WTC11 (cell line): ENCODE results near the gene SYT7. TPM values are rescaled to one million over a fixed set of nuclear protein-coding genes. Genes with fewer than 3 reads are reported as not detected.

Experiments used
- ATAC-seq: fragments of 200-7000 bp; cut with Tn5 transposase; 2 replicates; pipeline ENCODE4 v1.10.0; 2021; ENCODE audit warnings: mild to moderate bottlenecking, moderate library complexity
- CTCF ChIA-PET: fragments of 300-600 bp; sonication (Branson Sonifier 250); formaldehyde crosslinking; loops from one replicate; lab custom pipeline; 2021; ENCODE audit warnings: antibody characterized with exemption; lab: Charles Lee
- POLR2A ChIA-PET: fragments of 350-600 bp; sonication (Branson Sonifier 250); formaldehyde crosslinking; loops from one replicate; lab custom pipeline; 2021; ENCODE audit warnings: antibody characterized with exemption; lab: Charles Lee
- DNase-seq: peaks from one replicate; pipeline ENCODE4 v3.0.0; 2021; ENCODE audit warnings: low spot score
- H3K27ac Mint-ChIP-seq: 2 replicates; pipeline ENCODE4 v1.8.0; 2021; ENCODE audit warnings: mixed read lengths
- H3K27me3 Mint-ChIP-seq: 2 replicates; pipeline ENCODE4 v1.8.0; 2021; ENCODE audit warnings: low read depth, mild to moderate bottlenecking, moderate library complexity, mixed read lengths
- H3K36me3 Mint-ChIP-seq: 2 replicates; pipeline ENCODE4 v1.8.0; 2021; ENCODE audit warnings: mixed read lengths
- H3K4me1 Mint-ChIP-seq: 2 replicates; pipeline ENCODE4 v1.8.0; 2022; ENCODE audit warnings: mixed read lengths
- H3K4me3 Mint-ChIP-seq: 2 replicates; pipeline ENCODE4 v1.8.0; 2021; ENCODE audit warnings: mild to moderate bottlenecking, moderate library complexity, mixed read lengths
- H3K9me3 Mint-ChIP-seq: 2 replicates; pipeline ENCODE4 v1.8.0; 2021; ENCODE audit warnings: mixed read lengths
- ERG ChIP-seq: fragments of 250-450 bp; sonication (Bioruptor Pico); IDR thresholded peaks from 2 replicates; pipeline ENCODE4 v1.8.0; 2021; ENCODE audit warnings: mild to moderate bottlenecking
- FOXK1 ChIP-seq: sonication (generic); formaldehyde crosslinking; IDR thresholded peaks from 2 replicates; pipeline ENCODE4 v1.8.0; 2022; ENCODE audit warnings: mild to moderate bottlenecking, moderate library complexity, missing genetic modification reagents
- FOXP4 ChIP-seq: sonication (generic); formaldehyde crosslinking; IDR thresholded peaks from 2 replicates; pipeline ENCODE4 v1.8.0; 2022; ENCODE audit warnings: mild to moderate bottlenecking, missing genetic modification reagents
- GABPB1 ChIP-seq: sonication (generic); formaldehyde crosslinking; IDR thresholded peaks from 2 replicates; pipeline ENCODE4 v1.8.1; 2023; ENCODE audit warnings: mild to moderate bottlenecking, missing genetic modification reagents
- GTF2I ChIP-seq: fragments of 250-450 bp; sonication (Bioruptor Pico); conservative IDR thresholded peaks from 2 replicates; pipeline ENCODE4 v1.4.0; 2021; ENCODE audit warnings: mild to moderate bottlenecking
- IRF1 ChIP-seq: sonication (generic); formaldehyde crosslinking; IDR thresholded peaks from 2 replicates; pipeline ENCODE4 v1.8.0; 2023; ENCODE audit warnings: missing genetic modification reagents
- JAZF1 ChIP-seq: fragments of 250-450 bp; sonication (Bioruptor Pico); IDR thresholded peaks from 2 replicates; pipeline ENCODE4 v1.9.0; 2021; ENCODE audit warnings: moderate library complexity, mild to moderate bottlenecking, inconsistent platforms
- KAT7 ChIP-seq: sonication (generic); formaldehyde crosslinking; IDR thresholded peaks from 2 replicates; pipeline ENCODE4 v1.8.1; 2023; ENCODE audit warnings: missing genetic modification reagents, mild to moderate bottlenecking, borderline replicate concordance
- NFATC4 ChIP-seq: fragments of 250-450 bp; sonication (Bioruptor Pico); IDR thresholded peaks from 2 replicates; pipeline ENCODE4 v1.9.0; 2021; ENCODE audit warnings: mild to moderate bottlenecking
- NR2C2 ChIP-seq: sonication (generic); formaldehyde crosslinking; IDR thresholded peaks from 2 replicates; pipeline ENCODE4 v1.8.0; 2022; ENCODE audit warnings: mild to moderate bottlenecking, missing genetic modification reagents
- OVOL2 ChIP-seq: fragments of 250-450 bp; sonication (Bioruptor Pico); IDR thresholded peaks from 2 replicates; pipeline ENCODE4 v1.9.0; 2021; ENCODE audit warnings: mild to moderate bottlenecking, borderline replicate concordance
- PREB ChIP-seq: sonication (generic); formaldehyde crosslinking; IDR thresholded peaks from 2 replicates; pipeline ENCODE4 v1.8.1; 2022; ENCODE audit warnings: mild to moderate bottlenecking, missing genetic modification reagents, moderate library complexity, borderline replicate concordance
- RELA ChIP-seq: sonication (generic); formaldehyde crosslinking; IDR thresholded peaks from 2 replicates; pipeline ENCODE4 v1.8.1; 2022; ENCODE audit warnings: missing genetic modification reagents, mild to moderate bottlenecking, borderline replicate concordance
- SP1 ChIP-seq: sonication (generic); formaldehyde crosslinking; conservative IDR thresholded peaks from 2 replicates; pipeline ENCODE4 v1.8.1; 2022; ENCODE audit warnings: missing genetic modification reagents
- STAT6 ChIP-seq: sonication (generic); formaldehyde crosslinking; conservative IDR thresholded peaks from 2 replicates; pipeline ENCODE4 v1.8.1; 2023; ENCODE audit warnings: mild to moderate bottlenecking, low read depth, missing genetic modification reagents, moderate library complexity
- ZNF232 ChIP-seq: sonication (generic); formaldehyde crosslinking; IDR thresholded peaks from 2 replicates; pipeline ENCODE4 v1.8.0; 2022; ENCODE audit warnings: mild to moderate bottlenecking, missing genetic modification reagents
- ZNF281 ChIP-seq: sonication (generic); formaldehyde crosslinking; IDR thresholded peaks from 2 replicates; pipeline ENCODE4 v1.8.0; 2023; ENCODE audit warnings: mild to moderate bottlenecking, missing genetic modification reagents
- ZNF396 ChIP-seq: fragments of 250-450 bp; sonication (Bioruptor Pico); IDR thresholded peaks from 2 replicates; pipeline ENCODE4 v1.8.0; 2021; ENCODE audit warnings: mild to moderate bottlenecking, moderate library complexity, borderline replicate concordance
- ZNF512 ChIP-seq: sonication (generic); formaldehyde crosslinking; IDR thresholded peaks from 2 replicates; pipeline ENCODE4 v1.8.1; 2022; ENCODE audit warnings: missing genetic modification reagents, borderline replicate concordance
- ZNF671 ChIP-seq: fragments of 250-450 bp; sonication (Bioruptor Pico); IDR thresholded peaks from 2 replicates; pipeline ENCODE4 v1.8.0; 2021; ENCODE audit warnings: mild to moderate bottlenecking
- total RNA-seq: library from RNA; stranded (reverse); gene quantifications from 3 replicates; pipeline ENCODE4 v1.2.3, GENCODE V29; 2021

Gene SYT7
- total RNA-seq, 1 experiment from 2014 or later = 12.5 TPM

- TF ChIP-seq ZNF281 = no peak
- TF ChIP-seq FOXK1 (CRISPR knock-in tag) = no peak
- no peak for TF ChIP-seq ZNF232 (CRISPR knock-in tag)
- TF ChIP-seq KAT7 = no peak
- TF ChIP-seq ZNF671 = no peak
- no peak for TF ChIP-seq ZNF396
- no peak for TF ChIP-seq RELA (CRISPR knock-in tag)
- TF ChIP-seq FOXP4 = no peak
- no peak for TF ChIP-seq PREB
- TF ChIP-seq ZNF512 = no peak
- TF ChIP-seq NFATC4 (CRISPR knock-in tag) = no peak
These were observed 54.6 kb downstream of the SYT7 start (continued) for GRCh38 chr11:61526229-61526628.

GRCh38 chr11:61524963-61525587 is 55.8 kb downstream of the SYT7 start:
- Mint-ChIP-seq H3K4me1 (peaks cover 10% of the 10 kb centered on the region), H3K36me3 (peaks cover 2% of the 10 kb centered on the region; the same call in 1 of the 2 replicates), H3K27me3 (no peaks in the 10 kb centered on the region), H3K9me3 (no peaks in the 10 kb centered on the region), H3K4me3 (no peak overlapping the region), H3K27ac (no peak overlapping the region)
- no peak for DNase-seq
- ATAC-seq = no peak
- ChIA-PET CTCF (interaction anchor here (2.2 to 9.1 kb wide), 4 partner anchors 7 to 47 kb away, joined by 5 to 241 read pairs (median 94); no protein-coding TSS in a partner anchor), POLR2A (no interaction called here)
- TF ChIP-seq JAZF1 (CRISPR knock-in tag) (no peak), STAT6 (CRISPR knock-in tag) (no peak), ERG (no peak), GABPB1 (no peak), SP1 (CRISPR knock-in tag) (no peak), GTF2I (CRISPR knock-in tag) (no peak), OVOL2 (CRISPR knock-in tag) (no peak), FOXK1 (CRISPR knock-in tag) (no peak), NR2C2 (no peak), IRF1 (CRISPR knock-in tag) (no peak)
